Natural killer cell treated with Interleukin-12 subunit alpha and Interleukin-12 subunit beta and Interleukin-15 and Interleukin-18, amount 100 ng/mL, for 72 hours (primary cell): ENCODE results near the gene TM7SF2. TPM values are rescaled to one million over a fixed set of nuclear protein-coding genes. Genes with fewer than 3 reads are reported as not detected.
A peak's percentile ranks its signal among the peaks of the same experiment; 100 is the strongest.
"Not testable (repeated sequence)": the region's sequence is repeated elsewhere in the genome, so short reads cannot be mapped to it uniquely, and the experiment has no call there.

Source experiments
- ATAC-seq, 2 donors: fragments of 150-1000 bp; cut with Tn5 transposase in 1 of 2; sonication (Bioruptor Pico), chemical (Tn5 transposase) in 1 of 2; 2 replicates each; pipeline ENCODE4 v1.10.0; 2021
- DNase-seq: peaks from one replicate; pipeline ENCODE4 v3.0.0; 2022; ENCODE audit warnings: low spot score
- H3K27ac Mint-ChIP-seq, 2 donors: 1 replicate in 1 of 2; 2 replicates in 1 of 2; pipeline ENCODE4 v1.8.0; 2022; ENCODE audit warnings: mixed read lengths in 2 of 2, mild to moderate bottlenecking in 1 of 2, moderate library complexity in 1 of 2
- H3K27me3 Mint-ChIP-seq, 2 donors: 1 replicate in 1 of 2; 2 replicates in 1 of 2; pipeline ENCODE4 v1.8.0; 2022; ENCODE audit warnings: mixed read lengths in 2 of 2
- H3K36me3 Mint-ChIP-seq: one replicate; pipeline ENCODE4 v1.8.0; 2022; ENCODE audit warnings: mixed read lengths
- H3K4me1 Mint-ChIP-seq, 2 donors: 1 replicate in 1 of 2; 2 replicates in 1 of 2; pipeline ENCODE4 v1.8.0; 2022; ENCODE audit warnings: low read depth in 2 of 2, mixed read lengths in 2 of 2, mild to moderate bottlenecking in 1 of 2
- H3K4me3 Mint-ChIP-seq: one replicate; pipeline ENCODE4 v1.8.0; 2022; ENCODE audit warnings: mixed read lengths
- H3K9me3 Mint-ChIP-seq: 2 replicates; pipeline ENCODE4 v1.8.0; 2022; ENCODE audit warnings: mixed read lengths
- total RNA-seq, 2 donors: library from RNA; stranded (reverse); gene quantifications; one replicate each; pipeline ENCODE4 v1.2.3, GENCODE V29; 2022

TM7SF2 gene
- total RNA-seq, 2 donors from 2014 or later = 18.6 to 30.7 TPM

- peak overlapping the region; percentile 87 for H3K4me3 Mint-ChIP-seq
- no peaks in the 10 kb centered on the region for H3K27me3 Mint-ChIP-seq
- peaks cover 27 to 39% of the 10 kb centered on the region in 2 donors for H3K4me1 Mint-ChIP-seq
- DNase-seq = no peak
- H3K36me3 Mint-ChIP-seq = no peaks in the 10 kb centered on the region
- no peaks in the 10 kb centered on the region for H3K9me3 Mint-ChIP-seq
- H3K27ac Mint-ChIP-seq = peak overlapping the region; percentile 99 to 100
- no peak for ATAC-seq
These were observed 20.7 kb downstream of the TM7SF2 start for GRCh38 chr11:65132238-65132987.

- Mint-ChIP-seq H3K4me1 (peaks cover 27 to 42% of the 10 kb centered on the region in 2 donors), H3K27ac (peak overlapping the region; percentile 99 to 100), H3K36me3 (no peaks in the 10 kb centered on the region), H3K9me3 (no peaks in the 10 kb centered on the region), H3K4me3 (peak overlapping the region; percentile 87), H3K27me3 (no peaks in the 10 kb centered on the region)
- ATAC-seq (no peak), DNase-seq (no peak)
These were observed 21.5 kb downstream of the TM7SF2 start for GRCh38 chr11:65132988-65133700.

DNA sequence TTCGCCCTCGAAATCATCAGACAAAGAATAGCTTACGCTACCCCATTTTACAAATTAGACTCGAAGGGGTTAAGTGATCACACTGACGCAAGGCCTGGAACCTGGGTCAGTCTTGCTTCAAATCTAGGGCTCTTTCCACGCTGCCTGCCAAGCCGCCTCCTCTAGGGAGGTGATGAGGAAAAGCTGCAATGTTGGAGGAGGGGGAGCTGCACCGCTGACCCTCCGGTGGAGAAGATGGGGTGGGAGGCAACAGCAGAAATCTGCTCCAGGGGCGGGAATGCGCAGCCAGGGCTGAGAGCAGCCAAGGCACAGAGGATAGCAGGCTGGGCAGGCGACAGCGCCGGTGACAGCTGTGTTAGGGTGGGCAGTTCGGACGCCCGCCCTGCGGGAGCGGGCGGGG, 22.1 kb downstream of the TM7SF2 start:
- Mint-ChIP-seq H3K4me1 (peaks cover 27 to 42% of the 10 kb centered on the region in 2 donors), H3K36me3 (no peaks in the 10 kb centered on the region), H3K27me3 (no peaks in the 10 kb centered on the region), H3K9me3 (no peaks in the 10 kb centered on the region), H3K27ac (peak overlapping the region; percentile 99 to 100), H3K4me3 (peak overlapping the region; percentile 87)
- DNase-seq (no peak), ATAC-seq (no peak)

GRCh38 chr11:65134240-65134951, 22.7 kb downstream of the TM7SF2 start, which contains the start of gene SYVN1:
Gene SYVN1 (minus strand): TSS chr11:65134519. CDS start chr11:65133601, 918 bp downstream.
- peak; percentile 92 to 95 for ATAC-seq
- no peaks in the 10 kb centered on the region for H3K27me3 Mint-ChIP-seq

GRCh38 chr11:65134952-65135632, 23.4 kb downstream of the TM7SF2 start:
- Mint-ChIP-seq H3K4me1 (peaks cover 27 to 42% of the 10 kb centered on the region in 2 donors), H3K36me3 (no peaks in the 10 kb centered on the region), H3K27me3 (no peaks in the 10 kb centered on the region)

More at GRCh38 chr11:65134240-65134951, 22.7 kb downstream of the TM7SF2 start, which contains the start of gene SYVN1:
- peaks cover 27 to 42% of the 10 kb centered on the region in 2 donors for H3K4me1 Mint-ChIP-seq
- H3K27ac Mint-ChIP-seq = peak within 1 kb of the TSS; percentile 99 to 100
- H3K9me3 Mint-ChIP-seq = no peaks in the 10 kb centered on the region
- no peaks in the 10 kb centered on the region for H3K36me3 Mint-ChIP-seq
- DNase-seq = peak; percentile 95
- peak within 1 kb of the TSS; percentile 87 for H3K4me3 Mint-ChIP-seq

DNA sequence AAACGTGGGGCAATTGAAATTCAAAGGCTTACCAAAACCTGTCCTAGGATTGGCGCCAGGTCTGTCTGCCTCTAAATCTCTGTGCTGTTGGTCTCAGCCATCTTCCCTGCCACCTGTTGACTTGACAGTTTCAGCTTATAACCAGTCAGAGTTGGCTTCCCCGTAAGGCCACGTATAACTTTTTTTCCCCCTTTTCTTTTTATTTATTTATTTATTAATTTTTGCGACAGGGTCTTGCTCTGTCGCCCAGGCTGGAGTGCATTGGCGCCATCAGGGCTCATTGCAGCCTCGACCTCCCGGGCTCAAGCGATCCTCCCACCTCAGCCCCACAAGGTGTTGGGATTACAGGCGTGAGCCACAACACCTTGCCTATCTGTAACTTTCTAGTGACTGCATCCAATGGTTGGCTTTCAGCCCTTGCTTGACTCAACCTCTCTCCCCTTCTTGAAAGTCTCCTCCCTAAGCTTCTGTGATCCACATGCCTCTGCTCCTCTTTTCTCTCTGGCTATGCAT, 24.0 kb downstream of the TM7SF2 start:
- Mint-ChIP-seq H3K9me3 (no peaks in the 10 kb centered on the region), H3K27me3 (no peaks in the 10 kb centered on the region), H3K4me3 (peak overlapping the region; percentile 87), H3K36me3 (no peaks in the 10 kb centered on the region), H3K4me1 (peaks cover 27 to 42% of the 10 kb centered on the region in 2 donors), H3K27ac (peak overlapping the region; percentile 99 to 100)
- no peak for ATAC-seq
- DNase-seq = no peak

More at GRCh38 chr11:65134952-65135632, 23.4 kb downstream of the TM7SF2 start:
- peak overlapping the region; percentile 87 for H3K4me3 Mint-ChIP-seq
- ATAC-seq (peak; percentile 90 to 92), DNase-seq (peak; percentile 89)
- H3K27ac Mint-ChIP-seq = peak overlapping the region; percentile 99 to 100
- no peaks in the 10 kb centered on the region for H3K9me3 Mint-ChIP-seq

- no peak for ATAC-seq
- H3K4me1 Mint-ChIP-seq = peaks cover 27 to 36% of the 10 kb centered on the region in 2 donors
- peak overlapping the region; percentile 87 for H3K4me3 Mint-ChIP-seq
- DNase-seq = no peak
- H3K27ac Mint-ChIP-seq = peak overlapping the region; percentile 99 to 100
- H3K27me3 Mint-ChIP-seq = peaks cover 0 to 1% of the 10 kb centered on the region in 2 donors
- no peaks in the 10 kb centered on the region for H3K9me3 Mint-ChIP-seq
- H3K36me3 Mint-ChIP-seq = no peaks in the 10 kb centered on the region
These were observed 24.9 kb downstream of the TM7SF2 start for GRCh38 chr11:65136515-65137096.

GRCh38 chr11:65141896-65142494, 30.3 kb downstream of the TM7SF2 start:
- H3K9me3 Mint-ChIP-seq = no peaks in the 10 kb centered on the region
- peaks cover 7 to 9% of the 10 kb centered on the region in 2 donors for H3K27me3 Mint-ChIP-seq
- H3K4me3 Mint-ChIP-seq = no peak overlapping the region
- H3K36me3 Mint-ChIP-seq = no peaks in the 10 kb centered on the region
- no peak overlapping the region for H3K27ac Mint-ChIP-seq
- ATAC-seq = no peak
- H3K4me1 Mint-ChIP-seq = peaks cover 0 to 4% of the 10 kb centered on the region in 2 donors
- DNase-seq = no peak

DNA sequence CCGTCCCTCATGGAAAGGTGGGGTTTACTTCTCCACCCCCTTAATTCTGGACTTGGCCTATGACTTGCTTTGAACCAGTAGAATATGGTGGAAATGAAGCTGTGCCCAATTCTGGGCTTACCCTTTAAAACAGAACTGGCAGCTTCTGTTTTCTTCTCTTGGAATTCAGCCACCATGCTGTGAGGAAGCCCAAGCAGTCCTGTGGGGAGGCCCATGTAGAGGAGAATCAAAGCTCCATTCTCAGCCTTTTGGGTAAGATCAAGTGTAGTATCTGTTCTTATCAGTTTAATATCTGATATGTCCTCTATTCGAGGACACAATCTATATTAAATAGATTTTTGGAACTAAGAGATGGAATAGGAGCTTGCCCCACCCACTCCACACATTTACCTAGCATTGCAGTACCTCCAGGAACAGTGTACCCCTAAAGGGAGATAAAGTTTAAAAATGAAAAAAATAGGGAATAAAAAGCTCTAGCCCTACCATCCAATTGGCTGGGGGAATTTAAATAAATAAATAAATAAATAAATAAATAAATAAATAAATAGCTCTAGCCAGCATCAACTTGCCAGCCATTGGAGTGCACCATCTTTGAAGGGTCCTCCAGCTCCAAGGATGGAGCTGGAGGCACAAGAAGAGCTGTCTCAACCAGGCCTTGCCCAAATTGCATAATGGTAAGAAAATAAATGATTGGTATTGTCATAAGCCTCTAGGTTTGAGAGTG, 35.8 kb downstream of the TM7SF2 start:
- no peak overlapping the region for H3K4me3 Mint-ChIP-seq
- H3K27me3 Mint-ChIP-seq = peaks cover 0 to 18% of the 10 kb centered on the region in 2 donors
- H3K27ac Mint-ChIP-seq = no peak overlapping the region
- no peak for ATAC-seq
- H3K36me3 Mint-ChIP-seq = no peaks in the 10 kb centered on the region
- no peak for DNase-seq
- peaks cover 0 to 5% of the 10 kb centered on the region in 2 donors for H3K4me1 Mint-ChIP-seq
- no peaks in the 10 kb centered on the region for H3K9me3 Mint-ChIP-seq

DNA sequence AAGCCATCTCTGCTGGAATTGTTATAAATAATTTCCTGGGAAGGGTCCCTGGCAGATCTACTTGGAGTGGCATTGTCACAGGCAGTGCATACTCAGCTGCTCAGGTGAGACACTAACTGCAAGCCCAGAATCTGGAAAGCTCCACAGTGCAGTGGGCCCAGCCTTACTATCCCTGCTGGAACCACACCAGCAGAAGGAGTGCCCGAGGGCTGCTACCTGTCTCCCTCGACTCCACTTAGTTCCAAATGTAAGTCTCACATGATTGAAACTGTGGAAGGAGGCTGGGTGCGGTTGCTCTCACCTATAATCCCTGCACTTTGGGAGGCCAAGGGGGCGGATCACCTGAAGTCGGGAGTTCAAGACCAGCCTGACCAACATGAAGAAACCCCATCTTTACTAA, 37.0 kb downstream of the TM7SF2 start:
- ATAC-seq = no peak
- Mint-ChIP-seq H3K4me3 (no peak overlapping the region), H3K27me3 (peaks cover 0 to 22% of the 10 kb centered on the region in 2 donors), H3K9me3 (no peaks in the 10 kb centered on the region), H3K27ac (no peak overlapping the region), H3K4me1 (peaks cover 0 to 5% of the 10 kb centered on the region in 2 donors), H3K36me3 (no peaks in the 10 kb centered on the region)
- no peak for DNase-seq

- H3K9me3 Mint-ChIP-seq, H3K4me3 Mint-ChIP-seq, H3K4me1 Mint-ChIP-seq, DNase-seq, H3K36me3 Mint-ChIP-seq, ATAC-seq: not testable (repeated sequence)
- peak overlapping the region in 1 of 2 donors; percentile 7 for H3K27ac Mint-ChIP-seq
- peaks cover 0 to 19% of the 10 kb centered on the region in 2 donors for H3K27me3 Mint-ChIP-seq
These were observed 38.4 kb downstream of the TM7SF2 start for GRCh38 chr11:65150131-65150508.
